DOHH2 (cell line): ENCODE results near the gene FGFR3.

Source experiments
- H3F3A ChIP-seq: fragments of 200-600 bp; sonication (generic), shearing (Covaris generic); 2 replicates; pipeline ENCODE4 v1.6.0; 2016; ENCODE audit warnings: antibody characterized with exemption, mild to moderate bottlenecking; ENCODE audit not compliant: control insufficient read depth, insufficient read depth
- H3K27ac ChIP-seq: fragments of 200-600 bp; sonication (generic); 2 replicates; pipeline ENCODE4 v1.5.1; 2014; ENCODE audit warnings: low read depth, mild to moderate bottlenecking, low read length, moderate library complexity
- H3K27me3 ChIP-seq: fragments of 200-600 bp; sonication (generic); 2 replicates; pipeline ENCODE4 v1.6.1; 2014; ENCODE audit warnings: mild to moderate bottlenecking, low read length, mixed read lengths; ENCODE audit not compliant: control insufficient read depth
- H3K36me3 ChIP-seq: fragments of 200-600 bp; sonication (generic); 2 replicates; pipeline ENCODE4 v1.6.1; 2014; ENCODE audit warnings: mild to moderate bottlenecking, low read length, moderate library complexity, mixed read lengths; ENCODE audit not compliant: control insufficient read depth
- H3K4me1 ChIP-seq: fragments of 200-600 bp; sonication (generic); 2 replicates; pipeline ENCODE4 v1.6.1; 2014; ENCODE audit warnings: mild to moderate bottlenecking, low read length, mixed read lengths; ENCODE audit not compliant: control insufficient read depth
- H3K4me2 ChIP-seq: fragments of 200-600 bp; sonication (generic); 2 replicates; pipeline ENCODE4 v1.6.0; 2014; ENCODE audit warnings: mild to moderate bottlenecking, low read length, moderate library complexity
- H3K4me3 ChIP-seq: fragments of 200-600 bp; sonication (generic); 2 replicates; pipeline ENCODE4 v1.5.1; 2014; ENCODE audit warnings: mild to moderate bottlenecking, low read length, mixed read lengths
- H3K79me2 ChIP-seq: fragments of 200-600 bp; sonication (generic); 2 replicates; pipeline ENCODE4 v1.6.1; 2014; ENCODE audit warnings: mild to moderate bottlenecking, low read length, mixed read lengths; ENCODE audit not compliant: control insufficient read depth
- H3K9me2 ChIP-seq: fragments of 200-600 bp; sonication (generic); replicated peaks from 2 replicates; pipeline ENCODE4 v1.6.1; 2014; ENCODE audit warnings: mild to moderate bottlenecking, low read length, mixed read lengths; ENCODE audit not compliant: control insufficient read depth
- H3K9me3 ChIP-seq: fragments of 200-600 bp; sonication (generic); 2 replicates; pipeline ENCODE4 v1.6.1; 2014; ENCODE audit warnings: antibody characterized with exemption, low read length, mixed read lengths; ENCODE audit not compliant: control insufficient read depth, insufficient read depth
- H4K20me1 ChIP-seq: fragments of 200-600 bp; sonication (generic); 2 replicates; pipeline ENCODE4 v1.6.0; 2014; ENCODE audit warnings: low read depth, mild to moderate bottlenecking, antibody characterized with exemption, low read length, moderate library complexity; ENCODE audit not compliant: control insufficient read depth, insufficient read depth
- EZH2phosphoT487 ChIP-seq: fragments of 200-600 bp; sonication (generic); IDR thresholded peaks from 2 replicates; pipeline ENCODE4 v1.6.1; 2017; ENCODE audit warnings: borderline replicate concordance, mild to moderate bottlenecking, antibody characterized with exemption, low read length, moderate library complexity, mixed read lengths
- TF ChIP-seq, protein P1 (sequence below): fragments of 200-600 bp; sonication (generic); IDR thresholded peaks from one replicate; pipeline ENCODE4 v1.5.1; 2014; ENCODE audit warnings: antibody characterized with exemption, mild to moderate bottlenecking, low read depth, low read length; ENCODE audit not compliant: poor library complexity, severe bottlenecking

FGFR3 gene

DNA sequence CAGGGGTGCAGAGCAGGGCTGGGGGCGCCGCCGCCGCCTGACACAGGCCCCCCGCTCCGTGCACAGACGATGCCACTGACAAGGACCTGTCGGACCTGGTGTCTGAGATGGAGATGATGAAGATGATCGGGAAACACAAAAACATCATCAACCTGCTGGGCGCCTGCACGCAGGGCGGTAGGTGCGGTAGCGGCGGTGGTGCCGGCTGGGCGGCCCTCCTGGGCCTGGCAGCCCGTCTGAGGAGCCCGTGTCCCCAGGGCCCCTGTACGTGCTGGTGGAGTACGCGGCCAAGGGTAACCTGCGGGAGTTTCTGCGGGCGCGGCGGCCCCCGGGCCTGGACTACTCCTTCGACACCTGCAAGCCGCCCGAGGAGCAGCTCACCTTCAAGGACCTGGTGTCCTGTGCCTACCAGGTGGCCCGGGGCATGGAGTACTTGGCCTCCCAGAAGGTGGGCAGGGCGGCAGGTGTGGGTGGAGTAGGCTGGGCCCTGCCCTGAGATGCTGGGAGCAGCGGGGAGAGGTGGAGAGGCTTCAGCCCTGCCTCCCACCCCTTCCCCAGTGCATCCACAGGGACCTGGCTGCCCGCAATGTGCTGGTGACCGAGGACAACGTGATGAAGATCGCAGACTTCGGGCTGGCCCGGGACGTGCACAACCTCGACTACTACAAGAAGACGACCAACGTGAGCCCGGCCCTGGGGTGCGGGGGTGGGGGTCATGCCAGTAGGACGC, 12.6 kb downstream of the FGFR3 start:
- H3K36me3 ChIP-seq, result no peaks in the 10 kb centered on the region

DNA sequence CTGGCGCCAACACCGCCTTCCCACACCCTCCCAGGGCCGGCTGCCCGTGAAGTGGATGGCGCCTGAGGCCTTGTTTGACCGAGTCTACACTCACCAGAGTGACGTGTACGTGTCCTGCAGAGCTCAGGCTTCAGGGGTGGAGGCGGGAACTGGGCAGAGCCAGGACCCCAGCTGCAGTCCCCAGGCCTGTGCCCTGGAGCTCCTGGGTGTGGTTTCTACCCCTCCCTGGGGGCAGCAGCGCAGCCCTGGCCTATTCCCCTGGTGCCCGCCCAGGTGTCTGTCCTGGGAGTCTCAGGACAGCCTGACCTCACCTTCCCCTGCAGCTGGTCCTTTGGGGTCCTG, 13.1 kb downstream of the FGFR3 start:
- Histone ChIP-seq H3F3A (no peaks in the 10 kb centered on the region; the same call in 1 of the 2 replicates), H3K9me2 (no peaks in the 10 kb centered on the region), H3K4me1 (no peaks in the 10 kb centered on the region; the same call in 1 of the 2 replicates), H4K20me1 (0 out of 2 replicates have a peak, but pooled peaks cover 4% of the 10 kb centered on the region), H3K4me3 (no peak overlapping the region), H3K27ac (no peak overlapping the region), H3K36me3 (no peaks in the 10 kb centered on the region), H3K4me2 (no peak overlapping the region), H3K9me3 (no peaks in the 10 kb centered on the region), H3K27me3 (no peaks in the 10 kb centered on the region), H3K79me2 (no peaks in the 10 kb centered on the region)
- no peak for TF ChIP-seq EZH2phosphoT487
- TF ChIP-seq, protein P1, sequence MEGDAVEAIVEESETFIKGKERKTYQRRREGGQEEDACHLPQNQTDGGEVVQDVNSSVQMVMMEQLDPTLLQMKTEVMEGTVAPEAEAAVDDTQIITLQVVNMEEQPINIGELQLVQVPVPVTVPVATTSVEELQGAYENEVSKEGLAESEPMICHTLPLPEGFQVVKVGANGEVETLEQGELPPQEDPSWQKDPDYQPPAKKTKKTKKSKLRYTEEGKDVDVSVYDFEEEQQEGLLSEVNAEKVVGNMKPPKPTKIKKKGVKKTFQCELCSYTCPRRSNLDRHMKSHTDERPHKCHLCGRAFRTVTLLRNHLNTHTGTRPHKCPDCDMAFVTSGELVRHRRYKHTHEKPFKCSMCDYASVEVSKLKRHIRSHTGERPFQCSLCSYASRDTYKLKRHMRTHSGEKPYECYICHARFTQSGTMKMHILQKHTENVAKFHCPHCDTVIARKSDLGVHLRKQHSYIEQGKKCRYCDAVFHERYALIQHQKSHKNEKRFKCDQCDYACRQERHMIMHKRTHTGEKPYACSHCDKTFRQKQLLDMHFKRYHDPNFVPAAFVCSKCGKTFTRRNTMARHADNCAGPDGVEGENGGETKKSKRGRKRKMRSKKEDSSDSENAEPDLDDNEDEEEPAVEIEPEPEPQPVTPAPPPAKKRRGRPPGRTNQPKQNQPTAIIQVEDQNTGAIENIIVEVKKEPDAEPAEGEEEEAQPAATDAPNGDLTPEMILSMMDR, result no peak

More for the DNA sequence above, 12.6 kb downstream of the FGFR3 start:
- no peak overlapping the region for H3K27ac ChIP-seq
- H3K27me3 ChIP-seq, result no peaks in the 10 kb centered on the region
- no peak overlapping the region for H3K4me2 ChIP-seq
- H3K9me2 ChIP-seq, result no peaks in the 10 kb centered on the region
- H4K20me1 ChIP-seq, result 0 out of 2 replicates have a peak, but pooled peaks cover 4% of the 10 kb centered on the region
- no peaks in the 10 kb centered on the region for H3K79me2 ChIP-seq
- H3K4me3 ChIP-seq, result no peak overlapping the region
- H3K4me1 ChIP-seq, result no peaks in the 10 kb centered on the region; the same call in 1 of the 2 replicates
- no peaks in the 10 kb centered on the region; the same call in 1 of the 2 replicates for H3F3A ChIP-seq
- H3K9me3 ChIP-seq, result no peaks in the 10 kb centered on the region
- TF ChIP-seq, protein P1, result no peak
- no peak for TF ChIP-seq EZH2phosphoT487

DNA sequence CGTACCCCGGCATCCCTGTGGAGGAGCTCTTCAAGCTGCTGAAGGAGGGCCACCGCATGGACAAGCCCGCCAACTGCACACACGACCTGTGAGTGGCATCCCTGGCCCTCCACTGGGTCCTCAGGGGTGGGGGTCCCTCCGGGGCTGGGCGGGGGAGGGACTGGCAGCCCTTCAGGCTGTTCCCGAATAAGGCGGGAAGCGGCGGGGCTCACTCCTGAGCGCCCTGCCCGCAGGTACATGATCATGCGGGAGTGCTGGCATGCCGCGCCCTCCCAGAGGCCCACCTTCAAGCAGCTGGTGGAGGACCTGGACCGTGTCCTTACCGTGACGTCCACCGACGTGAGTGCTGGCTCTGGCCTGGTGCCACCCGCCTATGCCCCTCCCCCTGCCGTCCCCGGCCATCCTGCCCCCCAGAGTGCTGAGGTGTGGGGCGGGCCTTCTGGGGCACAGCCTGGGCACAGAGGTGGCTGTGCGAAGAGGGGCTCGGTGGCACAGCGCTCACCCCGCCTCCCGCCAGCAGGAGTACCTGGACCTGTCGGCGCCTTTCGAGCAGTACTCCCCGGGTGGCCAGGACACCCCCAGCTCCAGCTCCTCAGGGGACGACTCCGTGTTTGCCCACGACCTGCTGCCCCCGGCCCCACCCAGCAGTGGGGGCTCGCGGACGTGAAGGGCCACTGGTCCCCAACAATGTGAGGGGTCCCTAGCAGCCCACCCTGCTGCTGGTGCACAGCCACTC, 13.7 kb downstream of the FGFR3 start:
- no peaks in the 10 kb centered on the region; the same call in 1 of the 2 replicates for H3F3A ChIP-seq
- H3K4me2 ChIP-seq, result no peak overlapping the region
- 0 out of 2 replicates have a peak, but pooled peaks cover 4% of the 10 kb centered on the region for H4K20me1 ChIP-seq
- no peaks in the 10 kb centered on the region for H3K27me3 ChIP-seq
- H3K4me1 ChIP-seq, result no peaks in the 10 kb centered on the region; the same call in 1 of the 2 replicates
- H3K27ac ChIP-seq, result no peak overlapping the region
- no peaks in the 10 kb centered on the region for H3K36me3 ChIP-seq
- H3K79me2 ChIP-seq, result no peaks in the 10 kb centered on the region
- H3K4me3 ChIP-seq, result no peak overlapping the region
- TF ChIP-seq, protein P1, result no peak
- TF ChIP-seq EZH2phosphoT487, result no peak
- H3K9me2 ChIP-seq, result no peaks in the 10 kb centered on the region
- no peaks in the 10 kb centered on the region for H3K9me3 ChIP-seq
